NCI-H1694 treated with DMSO at 0.1 percent for 48 hours (cell line): ENCODE measurements around the gene ENOX2.

ENCODE experiments used
- DNase-seq: peaks from one replicate; lab custom pipeline; 2025; lab: John Stamatoyannopoulos, UW

Gene ENOX2

GRCh38 chrX:130879869-130880268 is 23.1 kb downstream of the ENOX2 start:
- no peak for DNase-seq

- no peak for DNase-seq
These were observed 24.4 kb downstream of the ENOX2 start for GRCh38 chrX:130878350-130879341.

- DNase-seq: no peak
These were observed 25.1 kb downstream of the ENOX2 start for GRCh38 chrX:130877892-130878341.

- no peak for DNase-seq
These were observed 26.8 kb downstream of the ENOX2 start for GRCh38 chrX:130876226-130876625.

GRCh38 chrX:130874751-130875150 is 28.3 kb downstream of the ENOX2 start:
- no peak for DNase-seq

GRCh38 chrX:130869239-130869638 is 33.8 kb downstream of the ENOX2 start:
- no peak for DNase-seq

- no peak for DNase-seq
These were observed 41.5 kb downstream of the ENOX2 start for GRCh38 chrX:130861462-130861861.

- DNase-seq: no peak
These were observed 45.8 kb downstream of the ENOX2 start for GRCh38 chrX:130857207-130857606.

GRCh38 chrX:130851569-130851968 is 51.4 kb downstream of the ENOX2 start:
- no peak for DNase-seq

GRCh38 chrX:130848763-130849162 is 54.2 kb downstream of the ENOX2 start:
- no peak for DNase-seq

- DNase-seq: no peak
These were observed 56.3 kb downstream of the ENOX2 start for GRCh38 chrX:130846746-130847145.

GRCh38 chrX:130841776-130842175 is 61.2 kb downstream of the ENOX2 start:
- DNase-seq: no peak

GRCh38 chrX:130840345-130840744 is 62.7 kb downstream of the ENOX2 start:
- no peak for DNase-seq

- no peak for DNase-seq
These were observed 66.6 kb downstream of the ENOX2 start for GRCh38 chrX:130836447-130836846.

- DNase-seq: no peak
These were observed 68.2 kb downstream of the ENOX2 start for GRCh38 chrX:130834830-130835229.

- no peak for DNase-seq
These were observed 68.9 kb downstream of the ENOX2 start for GRCh38 chrX:130834149-130834548.

GRCh38 chrX:130831347-130831722 is 71.7 kb downstream of the ENOX2 start:
- DNase-seq: no peak

- no peak for DNase-seq
These were observed 72.2 kb downstream of the ENOX2 start for GRCh38 chrX:130830599-130831346.

- no peak for DNase-seq
These were observed 73.2 kb downstream of the ENOX2 start for GRCh38 chrX:130829526-130830515.

- DNase-seq: no peak
These were observed 74.4 kb downstream of the ENOX2 start for GRCh38 chrX:130828641-130829040.

GRCh38 chrX:130827648-130828047 is 75.4 kb downstream of the ENOX2 start:
- DNase-seq: no peak

- DNase-seq: no peak
These were observed 76.8 kb downstream of the ENOX2 start for GRCh38 chrX:130826249-130826648.
